ENCODE data around the gene CUL3.

DNA sequence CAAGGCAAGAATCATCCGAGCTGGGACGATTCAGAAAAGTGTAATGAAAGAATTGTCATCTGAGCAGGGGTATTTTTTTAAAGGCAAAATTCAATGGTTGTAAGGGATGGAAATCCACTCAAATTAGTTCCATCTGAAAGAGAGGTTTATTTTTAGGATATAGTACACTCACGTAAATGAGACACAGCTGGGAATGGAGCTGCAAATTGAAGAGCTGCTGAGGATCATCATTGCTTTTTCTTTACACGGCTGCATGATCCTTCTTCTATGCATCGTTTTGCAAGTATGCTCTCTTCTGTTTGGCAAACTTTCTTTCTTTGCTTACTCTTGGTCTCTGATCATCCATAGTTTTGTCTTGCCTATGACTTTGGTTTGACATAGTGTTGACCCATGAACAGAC is 27.4 kb upstream of the CUL3 start:
- TF ChIP-seq, protein P1, sequence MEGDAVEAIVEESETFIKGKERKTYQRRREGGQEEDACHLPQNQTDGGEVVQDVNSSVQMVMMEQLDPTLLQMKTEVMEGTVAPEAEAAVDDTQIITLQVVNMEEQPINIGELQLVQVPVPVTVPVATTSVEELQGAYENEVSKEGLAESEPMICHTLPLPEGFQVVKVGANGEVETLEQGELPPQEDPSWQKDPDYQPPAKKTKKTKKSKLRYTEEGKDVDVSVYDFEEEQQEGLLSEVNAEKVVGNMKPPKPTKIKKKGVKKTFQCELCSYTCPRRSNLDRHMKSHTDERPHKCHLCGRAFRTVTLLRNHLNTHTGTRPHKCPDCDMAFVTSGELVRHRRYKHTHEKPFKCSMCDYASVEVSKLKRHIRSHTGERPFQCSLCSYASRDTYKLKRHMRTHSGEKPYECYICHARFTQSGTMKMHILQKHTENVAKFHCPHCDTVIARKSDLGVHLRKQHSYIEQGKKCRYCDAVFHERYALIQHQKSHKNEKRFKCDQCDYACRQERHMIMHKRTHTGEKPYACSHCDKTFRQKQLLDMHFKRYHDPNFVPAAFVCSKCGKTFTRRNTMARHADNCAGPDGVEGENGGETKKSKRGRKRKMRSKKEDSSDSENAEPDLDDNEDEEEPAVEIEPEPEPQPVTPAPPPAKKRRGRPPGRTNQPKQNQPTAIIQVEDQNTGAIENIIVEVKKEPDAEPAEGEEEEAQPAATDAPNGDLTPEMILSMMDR (conservative IDR thresholded peaks at IDR 0.05; ENCODE audit: low read length) = no peak
- no peak for TF ChIP-seq EZH2phosphoT487 (IDR thresholded peaks at IDR 0.05; ENCODE audit: borderline replicate concordance, low read depth, low read length)
